ENCODE data around the gene ENDOG. TPM values are rescaled to one million over a fixed set of nuclear protein-coding genes. Genes with fewer than 3 reads are reported as not detected.

ENDOG gene
- total RNA-seq, 2 experiments from 2014 or later: 21.8 to 23.9 TPM

DNA sequence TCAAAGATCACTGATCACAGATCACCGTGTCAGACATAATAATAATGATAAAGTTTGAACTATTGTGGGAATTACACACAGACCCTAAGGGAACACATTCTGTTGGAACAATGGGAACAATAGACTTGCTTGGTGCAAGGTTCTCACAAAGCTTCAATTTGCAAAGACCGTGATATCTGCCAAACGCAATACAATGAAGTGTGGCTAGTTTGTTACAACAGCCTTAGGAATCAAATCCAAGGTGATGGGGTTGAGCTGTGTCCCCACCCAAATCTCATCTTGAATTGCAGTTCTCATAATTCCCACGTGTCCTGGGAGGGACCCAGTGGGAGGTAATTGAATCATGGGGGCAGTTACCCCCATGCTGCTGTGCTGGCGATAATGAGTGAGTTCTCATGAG, 42.6 kb downstream of the ENDOG start:
- Mint-ChIP-seq H3K4me3 (no peak overlapping the region), H3K27me3 (no peaks in the 10 kb centered on the region), H3K4me1 (ENCODE audit: low read depth) (peaks cover 5% of the 10 kb centered on the region), H3K9me3 (no peaks in the 10 kb centered on the region), H3K27ac (no peak overlapping the region), H3K36me3 (ENCODE audit: low read depth) (no peaks in the 10 kb centered on the region)
- intact Hi-C loops (cut with micrococcal nuclease): no loop called here
- TF ChIP-seq CTCF (IDR thresholded peaks at IDR 0.05): no peak
- ChIA-PET POLR2A (no interaction called here), CTCF (interaction anchor here (1.1 to 9.1 kb wide), 2 partner anchors 20 to 66 kb away, joined by 3 to 157 read pairs; partner anchors contain the start of gene KYAT1)
- DNase-seq (no peak), ATAC-seq (no peak)

- no peak overlapping the region for H3K27ac Mint-ChIP-seq
- no peak for TF ChIP-seq CTCF (IDR thresholded peaks at IDR 0.05)
- H3K9me3 Mint-ChIP-seq: no peaks in the 10 kb centered on the region
- H3K4me1 Mint-ChIP-seq (ENCODE audit: low read depth): peaks cover 5% of the 10 kb centered on the region
- no peaks in the 10 kb centered on the region for H3K36me3 Mint-ChIP-seq (ENCODE audit: low read depth)
- POLR2A ChIA-PET: no interaction called here
- DNase-seq: no peak
- no peak for ATAC-seq
- no peaks in the 10 kb centered on the region for H3K27me3 Mint-ChIP-seq
- CTCF ChIA-PET: interaction anchor here (1.0 to 9.1 kb wide), 4 partner anchors 10 to 72 kb away, joined by 3 to 157 read pairs (median 4); partner anchors contain the start of gene KYAT1
- H3K4me3 Mint-ChIP-seq: no peak overlapping the region
- intact Hi-C loops (cut with micrococcal nuclease): no loop called here
Measured at GRCh38 chr9:128861501-128861900, 43.2 kb downstream of the ENDOG start.

DNA sequence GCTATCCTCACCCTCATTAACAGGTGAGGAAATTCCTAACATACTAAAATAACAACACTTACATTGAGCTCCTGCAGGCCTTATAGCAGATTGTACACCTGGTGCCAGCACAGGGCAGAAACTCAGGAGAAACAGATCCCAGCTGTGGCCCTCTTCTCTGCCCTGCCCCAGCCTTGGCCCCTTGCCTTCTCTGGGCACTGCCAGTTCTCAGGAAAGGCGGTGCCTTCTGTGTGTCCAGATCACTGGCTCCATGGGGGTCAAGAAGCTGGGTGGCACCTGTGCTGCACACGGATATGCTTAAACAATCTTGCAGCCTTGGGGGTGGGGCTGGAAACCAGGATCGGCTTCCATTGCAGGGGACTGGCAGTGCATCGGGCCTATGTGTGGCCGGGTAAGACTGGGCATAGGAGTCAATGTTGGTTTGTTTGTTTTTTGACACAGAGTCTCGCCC, 44.1 kb downstream of the ENDOG start:
- ChIA-PET CTCF (interaction anchor here (1.0 to 9.1 kb wide), 4 partner anchors 9 to 71 kb away, joined by 3 to 157 read pairs (median 4); no protein-coding TSS in a partner anchor), POLR2A (no interaction called here)
- no peaks in the 10 kb centered on the region for H3K9me3 Mint-ChIP-seq
- DNase-seq (no peak), ATAC-seq (no peak)
- H3K36me3 Mint-ChIP-seq (ENCODE audit: low read depth): no peaks in the 10 kb centered on the region
- no peak overlapping the region for H3K4me3 Mint-ChIP-seq
- H3K27ac Mint-ChIP-seq: no peak overlapping the region
- intact Hi-C loops (cut with micrococcal nuclease): no loop called here
- TF ChIP-seq CTCF (IDR thresholded peaks at IDR 0.05): no peak
- peaks cover 5% of the 10 kb centered on the region for H3K4me1 Mint-ChIP-seq (ENCODE audit: low read depth)
- no peaks in the 10 kb centered on the region for H3K27me3 Mint-ChIP-seq

GRCh38 chr9:128863647-128864046, 45.3 kb downstream of the ENDOG start:
- POLR2A ChIA-PET: no interaction called here

More at GRCh38 chr9:128863647-128864046, 45.3 kb downstream of the ENDOG start:
- Mint-ChIP-seq H3K27me3 (no peaks in the 10 kb centered on the region), H3K4me3 (no peak overlapping the region), H3K4me1 (ENCODE audit: low read depth) (peaks cover 5% of the 10 kb centered on the region), H3K27ac (peak overlapping the region; percentile 30), H3K36me3 (ENCODE audit: low read depth) (no peaks in the 10 kb centered on the region), H3K9me3 (no peaks in the 10 kb centered on the region)
- peak; percentile 98 for TF ChIP-seq CTCF (IDR thresholded peaks at IDR 0.05)
- CTCF ChIA-PET: interaction anchor here (0.6 to 9.1 kb wide), 12 partner anchors 10 to 138 kb away, joined by 3 to 157 read pairs (median 3); no protein-coding TSS in a partner anchor
- ATAC-seq (peak; percentile 99), DNase-seq (peak; percentile 92)
- intact Hi-C loops (cut with micrococcal nuclease): loop anchor here (1.0 kb wide), 1 partner anchor 65 kb away; no protein-coding TSS in a partner anchor

Data from activated CD8-positive, alpha-beta T cell treated with anti-CD3 and anti-CD28 coated beads for 36 hours (primary cell).